Glomerular visceral epithelial cell (primary cell): ENCODE data around the gene B4GALT3.
"Not testable (repeated sequence)": the region's sequence is repeated elsewhere in the genome, so short reads cannot be mapped to it uniquely, and the experiment has no call there.

Source experiments
- DNase-seq: peaks from one replicate; pipeline ENCODE4 v3.0.0-alpha.2; 2016; ENCODE audit errors: extremely low spot score

B4GALT3 gene

GRCh38 chr1:161177112-161177935 lies at the start of gene B4GALT3:
TSS of gene B4GALT3 (minus strand) at chr1:161177507. CDS start at chr1:161176060, 1,447 bp downstream.
- DNase-seq, result peak; percentile 80

GRCh38 chr1:161226759-161227158 lies 49.5 kb upstream of the B4GALT3 start:
- no peak for DNase-seq

GRCh38 chr1:161226320-161226711 lies 49.0 kb upstream of the B4GALT3 start:
- no peak for DNase-seq

GRCh38 chr1:161225534-161226319 lies 48.4 kb upstream of the B4GALT3 start, which contains the start of gene TOMM40L:
TSS of gene TOMM40L (plus strand) at chr1:161226060. CDS start at chr1:161226490, 430 bp downstream.
- peak; percentile 100 for DNase-seq

GRCh38 chr1:161225178-161225533 lies 47.8 kb upstream of the B4GALT3 start:
- no peak for DNase-seq

GRCh38 chr1:161224695-161225087 lies 47.4 kb upstream of the B4GALT3 start:
- DNase-seq, result not testable (repeated sequence)

- DNase-seq, result no peak
These were observed 46.7 kb upstream of the B4GALT3 start for GRCh38 chr1:161223805-161224694.

- no peak for DNase-seq
These were observed 45.1 kb upstream of the B4GALT3 start for GRCh38 chr1:161222175-161223019.

GRCh38 chr1:161220002-161220401 lies 42.7 kb upstream of the B4GALT3 start:
- DNase-seq, result no peak

GRCh38 chr1:161219078-161219892 lies 42.0 kb upstream of the B4GALT3 start:
- no peak for DNase-seq

GRCh38 chr1:161218301-161219077 lies 41.2 kb upstream of the B4GALT3 start:
- no peak for DNase-seq

- DNase-seq, result no peak
These were observed 40.5 kb upstream of the B4GALT3 start for GRCh38 chr1:161217831-161218230.

- peak; percentile 89 for DNase-seq
These were observed 39.8 kb upstream of the B4GALT3 start for GRCh38 chr1:161216945-161217712.

- no peak for DNase-seq
These were observed 37.8 kb upstream of the B4GALT3 start, which contains the start of gene FCER1G for GRCh38 chr1:161215076-161215475. TSS of gene FCER1G (plus strand) at chr1:161215295. CDS start at chr1:161215322, 27 bp downstream.

GRCh38 chr1:161214369-161214768 lies 37.1 kb upstream of the B4GALT3 start:
- DNase-seq, result no peak

GRCh38 chr1:161209790-161210409 lies 32.6 kb upstream of the B4GALT3 start:
- DNase-seq, result peak; percentile 77

- no peak for DNase-seq
These were observed 29.9 kb upstream of the B4GALT3 start for GRCh38 chr1:161207173-161207572.
